ENCODE measurements around the gene OR2L13. TPM values are rescaled to one million over a fixed set of nuclear protein-coding genes. Genes with fewer than 3 reads are reported as not detected.
"Not testable (repeated sequence)": the region's sequence is repeated elsewhere in the genome, so short reads cannot be mapped to it uniquely, and the experiment has no call there.

Gene OR2L13
- total RNA-seq, 1 experiment from 2014 or later = not detected

DNA sequence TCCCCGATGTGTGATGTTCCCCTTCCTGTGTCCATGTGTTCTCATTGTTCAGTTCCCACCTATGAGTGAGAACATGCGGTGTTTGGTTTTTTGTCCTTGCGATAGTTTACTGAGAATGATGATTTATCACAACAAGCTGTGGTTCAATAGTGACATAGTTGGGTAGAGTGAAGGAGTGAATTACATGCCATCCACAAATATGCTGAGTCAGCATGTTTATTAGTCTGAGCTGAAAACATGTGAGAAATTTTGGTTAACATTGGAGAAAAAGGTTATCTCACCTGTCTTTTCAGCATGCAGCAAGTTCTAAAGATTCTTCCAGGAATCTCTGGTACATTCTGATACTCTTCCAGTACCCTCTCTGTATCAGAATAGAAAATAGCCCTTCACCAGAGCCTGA is 29.4 kb upstream of the OR2L13 start:
- no peaks in the 10 kb centered on the region; the same call in none of the 2 replicates for H3K27me3 Mint-ChIP-seq (ENCODE audit: low read depth)
- no peak overlapping the region for H4K5ac ChIP-seq (ENCODE audit: insufficient read length, low read depth, low read length)
- H2BK15ac ChIP-seq (ENCODE audit: low read depth, low read length) = no peak overlapping the region
- no peak overlapping the region for H3T11ph ChIP-seq (ENCODE audit: low read length)
- H3K56ac ChIP-seq (ENCODE audit: insufficient read length, low read depth, low read length) = no peak overlapping the region
- no peak overlapping the region for H2BK5ac ChIP-seq (ENCODE audit: insufficient read length, low read length)
- no peak overlapping the region for H2BK20ac ChIP-seq (ENCODE audit: low read depth, low read length, poor library complexity, severe bottlenecking)
- H4K20me1 ChIP-seq (ENCODE audit: control insufficient read depth, insufficient read depth, insufficient read length) = no peaks in the 10 kb centered on the region
- no peak overlapping the region for H2AFZ ChIP-seq (ENCODE audit: low read length)
- no peak overlapping the region for H4K91ac ChIP-seq (ENCODE audit: insufficient read length, low read depth, low read length)
- no peak overlapping the region for H3K27ac ChIP-seq (ENCODE audit: insufficient read length, low read depth, low read length)
- H3K9me3 Mint-ChIP-seq = peaks cover 78 to 87% of the 10 kb centered on the region in 2 experiments
- no peak for DNase-seq
- no CpG with 5 or more reads among the region's 3 CpGs for WGBS (ENCODE audit: extremely low coverage, insufficient read length, low lambda C conversion rate)
- H4K8ac ChIP-seq (replicated peaks; ENCODE audit: insufficient read length, low read depth, low read length) = no peak overlapping the region
- H3K79me2 ChIP-seq (ENCODE audit: insufficient read depth, low read length) = no peaks in the 10 kb centered on the region
- H3K4me2 ChIP-seq (ENCODE audit: insufficient read depth, insufficient read length, low read length) = no peak overlapping the region
- no peak overlapping the region for H3K27ac Mint-ChIP-seq
- H3K23me2 ChIP-seq (ENCODE audit: insufficient read length, low read depth, low read length, poor library complexity, severe bottlenecking) = no peaks in the 10 kb centered on the region
- H3K9ac ChIP-seq (ENCODE audit: extremely low read depth, insufficient read length, low read length) = no peak overlapping the region
- peaks cover 30% of the 10 kb centered on the region for H3K9me3 ChIP-seq (ENCODE audit: control insufficient read depth, low read depth, low read length)
- H3K4me3 Mint-ChIP-seq = no peak overlapping the region
- H3K4me1 Mint-ChIP-seq = no peaks in the 10 kb centered on the region
- H3K79me1 ChIP-seq (ENCODE audit: insufficient read depth, low read depth, low read length, poor library complexity, severe bottlenecking) = no peaks in the 10 kb centered on the region
- H2AK5ac ChIP-seq (ENCODE audit: insufficient read length, low read length) = no peak overlapping the region
- H2BK12ac ChIP-seq (ENCODE audit: insufficient read length, low read depth, low read length) = no peak overlapping the region
- no peak overlapping the region for H3K14ac ChIP-seq (ENCODE audit: insufficient read depth, low read length)
- no peak for TF ChIP-seq CTCF (conservative IDR thresholded peaks at IDR 0.05)
- H3K18ac ChIP-seq (ENCODE audit: insufficient read length, low read depth, low read length) = no peak overlapping the region
- no peak overlapping the region for H3K23ac ChIP-seq (ENCODE audit: insufficient read length, low read depth, low read length)
- no peaks in the 10 kb centered on the region for H3K4me1 ChIP-seq (ENCODE audit: insufficient read depth, low read length)
- no peak overlapping the region for H3K4ac ChIP-seq (ENCODE audit: low read depth, low read length)
- H3K27me3 ChIP-seq (ENCODE audit: insufficient read depth, low read length) = no peaks in the 10 kb centered on the region
- peaks cover 0 to 12% (median 0%) of the 10 kb centered on the region in 3 experiments; a peak in 3 of 7 replicates for H3K36me3 Mint-ChIP-seq (ENCODE audit: insufficient read depth in 1 of 3, low read depth in 3 of 3)
- no peak overlapping the region for H2BK120ac ChIP-seq (ENCODE audit: low read depth, low read length, poor library complexity, severe bottlenecking)

GRCh38 chr1:248083864-248084263 is 11.1 kb upstream of the OR2L13 start:
- H4K20me1 ChIP-seq (ENCODE audit: control insufficient read depth, insufficient read depth, insufficient read length); H2AFZ ChIP-seq (ENCODE audit: low read length): not testable (repeated sequence)
- peaks cover 71 to 81% of the 10 kb centered on the region in 2 experiments for H3K9me3 Mint-ChIP-seq

More at GRCh38 chr1:248083864-248084263, 11.1 kb upstream of the OR2L13 start:
- H3K4me2 ChIP-seq (ENCODE audit: insufficient read depth, insufficient read length, low read length); H4K8ac ChIP-seq (replicated peaks; ENCODE audit: insufficient read length, low read depth, low read length); H3K79me1 ChIP-seq (ENCODE audit: insufficient read depth, low read depth, low read length, poor library complexity, severe bottlenecking); H3K4me3 Mint-ChIP-seq; H3K4me1 ChIP-seq (ENCODE audit: insufficient read depth, low read length); H3K14ac ChIP-seq (ENCODE audit: insufficient read depth, low read length); H3K27ac Mint-ChIP-seq; H3K56ac ChIP-seq (ENCODE audit: insufficient read length, low read depth, low read length); H4K91ac ChIP-seq (ENCODE audit: insufficient read length, low read depth, low read length); H3K27me3 ChIP-seq (ENCODE audit: insufficient read depth, low read length); H2BK5ac ChIP-seq (ENCODE audit: insufficient read length, low read length); H3K4ac ChIP-seq (ENCODE audit: low read depth, low read length); H2BK12ac ChIP-seq (ENCODE audit: insufficient read length, low read depth, low read length); H3K23me2 ChIP-seq (ENCODE audit: insufficient read length, low read depth, low read length, poor library complexity, severe bottlenecking); H2AK5ac ChIP-seq (ENCODE audit: insufficient read length, low read length); H3K27me3 Mint-ChIP-seq (ENCODE audit: low read depth); H3K9ac ChIP-seq (ENCODE audit: extremely low read depth, insufficient read length, low read length); H3T11ph ChIP-seq (ENCODE audit: low read length); H2BK15ac ChIP-seq (ENCODE audit: low read depth, low read length); DNase-seq; H3K27ac ChIP-seq (ENCODE audit: insufficient read length, low read depth, low read length); H3K23ac ChIP-seq (ENCODE audit: insufficient read length, low read depth, low read length); H3K18ac ChIP-seq (ENCODE audit: insufficient read length, low read depth, low read length); H2BK120ac ChIP-seq (ENCODE audit: low read depth, low read length, poor library complexity, severe bottlenecking); H4K5ac ChIP-seq (ENCODE audit: insufficient read length, low read depth, low read length); H3K79me2 ChIP-seq (ENCODE audit: insufficient read depth, low read length); H3K4me1 Mint-ChIP-seq; H2BK20ac ChIP-seq (ENCODE audit: low read depth, low read length, poor library complexity, severe bottlenecking): not testable (repeated sequence)
- no CpG with 5 or more reads among the region's 17 CpGs for WGBS (ENCODE audit: extremely low coverage, insufficient read length, low lambda C conversion rate)
- H3K36me3 Mint-ChIP-seq (ENCODE audit: insufficient read depth in 1 of 3, low read depth in 3 of 3) = peaks cover 0 to 10% (median 8%) of the 10 kb centered on the region in 3 experiments; a peak in 5 of 7 replicates
- H3K9me3 ChIP-seq (ENCODE audit: control insufficient read depth, low read depth, low read length) = peaks cover 42% of the 10 kb centered on the region
